Ishikawa (cell line): ENCODE results near the gene CACNA1D.

Experiments
- CEBPB ChIP-seq: IDR thresholded peaks from 2 replicates; pipeline ENCODE4 v1.6.1; 2012
- CREB1 ChIP-seq: IDR thresholded peaks from 2 replicates; pipeline ENCODE4 v1.6.1; 2012; ENCODE audit warnings: low read depth
- EGR1 ChIP-seq: IDR thresholded peaks from 2 replicates; pipeline ENCODE4 v1.6.1; 2012
- EP300 ChIP-seq: IDR thresholded peaks from 2 replicates; pipeline ENCODE4 v1.6.1; 2012; ENCODE audit warnings: borderline replicate concordance
- FOXM1 ChIP-seq: IDR thresholded peaks from 2 replicates; pipeline ENCODE4 v1.6.1; 2012; ENCODE audit warnings: low read depth, borderline replicate concordance
- MAX ChIP-seq: IDR thresholded peaks from 2 replicates; pipeline ENCODE4 v1.6.1; 2012
- NFIC ChIP-seq: IDR thresholded peaks from 2 replicates; pipeline ENCODE4 v1.6.1; 2012
- RAD21 ChIP-seq: IDR thresholded peaks from 2 replicates; pipeline ENCODE4 v1.6.1; 2012; ENCODE audit warnings: low read depth
- REST ChIP-seq: IDR thresholded peaks from 2 replicates; pipeline ENCODE4 v1.6.1; 2012; ENCODE audit warnings: low read depth, mild to moderate bottlenecking
- TAF1 ChIP-seq: IDR thresholded peaks from 2 replicates; pipeline ENCODE4 v1.6.1; 2012; ENCODE audit warnings: low read depth, mild to moderate bottlenecking
- TCF12 ChIP-seq: IDR thresholded peaks from 2 replicates; pipeline ENCODE4 v1.6.1; 2012; ENCODE audit warnings: low read depth
- TEAD4 ChIP-seq: IDR thresholded peaks from 2 replicates; pipeline ENCODE4 v1.6.1; 2012
- USF1 ChIP-seq: IDR thresholded peaks from 2 replicates; pipeline ENCODE4 v1.6.1; 2012
- YY1 ChIP-seq: IDR thresholded peaks from 2 replicates; pipeline ENCODE4 v1.6.1; 2012; ENCODE audit warnings: low read depth
- ZBTB7A ChIP-seq: IDR thresholded peaks from 2 replicates; pipeline ENCODE4 v1.6.1; 2012; ENCODE audit warnings: low read depth

The CACNA1D gene

GRCh38 chr3:53731934-53732624 lies 237.7 kb downstream of the CACNA1D start:
- TF ChIP-seq CREB1 (no peak), FOXM1 (no peak), TAF1 (no peak), ZBTB7A (no peak), MAX (no peak), YY1 (no peak), CEBPB (no peak), EGR1 (no peak), RAD21 (no peak)

GRCh38 chr3:53733446-53733845 lies 239.0 kb downstream of the CACNA1D start:
- TF ChIP-seq EP300 = no peak

- TF ChIP-seq RAD21 = no peak
These were observed 245.6 kb downstream of the CACNA1D start for GRCh38 chr3:53739966-53740365.

- TF ChIP-seq TAF1 (no peak), CEBPB (no peak), YY1 (no peak), EP300 (no peak)
These were observed 246.5 kb downstream of the CACNA1D start for GRCh38 chr3:53740956-53741355.

GRCh38 chr3:53744351-53744750 lies 249.9 kb downstream of the CACNA1D start:
- no peak for TF ChIP-seq RAD21
- TF ChIP-seq ZBTB7A = no peak
- no peak for TF ChIP-seq CREB1
- no peak for TF ChIP-seq CEBPB
- no peak for TF ChIP-seq REST
- no peak for TF ChIP-seq TAF1
- TF ChIP-seq NFIC = no peak
- no peak for TF ChIP-seq EGR1
- no peak for TF ChIP-seq TCF12
- TF ChIP-seq YY1 = no peak
- TF ChIP-seq FOXM1 = no peak
- TF ChIP-seq TEAD4 = no peak
- no peak for TF ChIP-seq EP300
- TF ChIP-seq USF1 = no peak
- TF ChIP-seq MAX = no peak

- TF ChIP-seq MAX = no peak
- TF ChIP-seq NFIC = no peak
- no peak for TF ChIP-seq YY1
- TF ChIP-seq USF1 = no peak
- TF ChIP-seq ZBTB7A = no peak
- TF ChIP-seq TEAD4 = no peak
- no peak for TF ChIP-seq TCF12
- no peak for TF ChIP-seq CREB1
- TF ChIP-seq FOXM1 = no peak
- TF ChIP-seq REST = no peak
- TF ChIP-seq EGR1 = no peak
- no peak for TF ChIP-seq RAD21
- no peak for TF ChIP-seq EP300
- TF ChIP-seq CEBPB = no peak
- TF ChIP-seq TAF1 = no peak
These were observed 253.1 kb downstream of the CACNA1D start for GRCh38 chr3:53747559-53747958.
